Adrenal gland (tissue), 5 donors: ENCODE measurements around the gene VWA3B.

Experiments used
- POLR2A ChIP-seq, 2 donors: fragments of 450-650 bp; IDR thresholded peaks; one replicate each; pipeline ENCODE4 v1.6.1; 2017; ENCODE audit warnings: antibody characterized with exemption in 2 of 2, mild to moderate bottlenecking in 2 of 2, moderate library complexity in 1 of 2
- TF ChIP-seq, protein P1 (sequence below), 6 experiments: fragments of 450-650 bp in 4 of 6; fragments of 200-600 bp in 2 of 6; sonication (generic) in 1 of 6; IDR thresholded peaks; 1 replicate in 5 of 6; 2 replicates in 1 of 6; pipeline versions ENCODE4 v1.5.1 to v1.8.0; 2016 to 2021; ENCODE audit warnings: antibody characterized with exemption in 6 of 6, mild to moderate bottlenecking in 2 of 6, moderate library complexity in 1 of 6
- donor health status: DM: no; HTN: no; CAD: no.

DNA sequence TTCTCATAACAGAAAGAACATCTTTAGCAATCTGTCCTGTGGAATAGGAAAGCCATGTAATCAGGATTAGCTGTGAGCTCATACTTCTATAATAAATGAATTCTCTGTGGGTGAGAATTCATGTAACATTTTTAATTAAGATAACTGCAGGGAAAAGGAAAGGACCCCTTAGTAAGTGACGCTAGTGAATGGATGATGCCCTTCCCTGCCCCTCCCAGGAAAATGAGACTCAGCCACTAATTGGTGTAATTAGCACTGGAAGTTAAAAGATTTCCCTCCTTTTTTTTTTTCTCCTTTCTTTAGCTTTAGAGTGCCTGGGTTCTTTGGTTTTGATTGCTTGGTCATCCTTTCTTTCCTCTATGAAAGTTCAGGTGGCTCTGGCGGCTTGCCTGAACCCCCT lies 90.3 kb downstream of the VWA3B start:
- TF ChIP-seq, protein P1, sequence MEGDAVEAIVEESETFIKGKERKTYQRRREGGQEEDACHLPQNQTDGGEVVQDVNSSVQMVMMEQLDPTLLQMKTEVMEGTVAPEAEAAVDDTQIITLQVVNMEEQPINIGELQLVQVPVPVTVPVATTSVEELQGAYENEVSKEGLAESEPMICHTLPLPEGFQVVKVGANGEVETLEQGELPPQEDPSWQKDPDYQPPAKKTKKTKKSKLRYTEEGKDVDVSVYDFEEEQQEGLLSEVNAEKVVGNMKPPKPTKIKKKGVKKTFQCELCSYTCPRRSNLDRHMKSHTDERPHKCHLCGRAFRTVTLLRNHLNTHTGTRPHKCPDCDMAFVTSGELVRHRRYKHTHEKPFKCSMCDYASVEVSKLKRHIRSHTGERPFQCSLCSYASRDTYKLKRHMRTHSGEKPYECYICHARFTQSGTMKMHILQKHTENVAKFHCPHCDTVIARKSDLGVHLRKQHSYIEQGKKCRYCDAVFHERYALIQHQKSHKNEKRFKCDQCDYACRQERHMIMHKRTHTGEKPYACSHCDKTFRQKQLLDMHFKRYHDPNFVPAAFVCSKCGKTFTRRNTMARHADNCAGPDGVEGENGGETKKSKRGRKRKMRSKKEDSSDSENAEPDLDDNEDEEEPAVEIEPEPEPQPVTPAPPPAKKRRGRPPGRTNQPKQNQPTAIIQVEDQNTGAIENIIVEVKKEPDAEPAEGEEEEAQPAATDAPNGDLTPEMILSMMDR (IDR thresholded peaks at IDR 0.05), result no peak
- TF ChIP-seq POLR2A (IDR thresholded peaks at IDR 0.05), result no peak
